Endothelial cell of umbilical vein (primary cell): ENCODE data around the gene ORM2. TPM values are rescaled to one million over a fixed set of nuclear protein-coding genes. Genes with fewer than 3 reads are reported as not detected.

Experiments
- BruUV-seq: library from RNA; stranded (reverse); fragments of 400-500 nt; replicated peaks from 2 replicates; lab custom pipeline; 2021; lab: Mats Ljungman, UMichigan
- CTCF ChIA-PET: fragments of 300-600, 350-600 bp; sonication (Branson Sonifier 250); formaldehyde crosslinking; loops from one replicate; lab custom pipeline; 2021; ENCODE audit warnings: antibody characterized with exemption, inconsistent platforms; lab: Charles Lee
- POLR2A ChIA-PET: fragments of 300-600, 350-600 bp; sonication (Branson Sonifier 250); formaldehyde crosslinking; loops from one replicate; lab custom pipeline; 2021; ENCODE audit warnings: antibody characterized with exemption, inconsistent platforms; lab: Charles Lee
- DNase-seq: peaks from one replicate; pipeline ENCODE4 v3.0.0-alpha.2; 2011; ENCODE audit warnings: low read depth, low spot score
- FAIRE-seq: peaks from 2 replicates; lab custom pipeline; 2011; peaks lifted over from hg19 to GRCh38; lab: Jason Lieb, UNC
- H2AFZ ChIP-seq: 2 replicates; pipeline ENCODE4 v1.6.0; 2012; ENCODE audit warnings: low read depth, low read length, control low read depth, inconsistent platforms
- H3K27ac ChIP-seq: 2 replicates; pipeline ENCODE4 v1.5.1; 2011; ENCODE audit warnings: low read depth, mild to moderate bottlenecking, control low read depth, low read length, moderate library complexity; ENCODE audit not compliant: insufficient read depth
- H3K27me3 ChIP-seq, 2 experiments: 2 replicates each; pipeline versions ENCODE4 v1.6.0 to v1.6.1; 2011; ENCODE audit warnings: low read length in 2 of 2, mixed read lengths in 1 of 2; ENCODE audit not compliant: control insufficient read depth in 2 of 2, insufficient read depth in 2 of 2
- H3K36me3 ChIP-seq, 2 experiments: 2 replicates in 1 of 2; 3 replicates in 1 of 2; pipeline ENCODE4 v1.5.1; 2011; ENCODE audit warnings: low read length in 2 of 2, mild to moderate bottlenecking in 1 of 2, moderate library complexity in 1 of 2; ENCODE audit not compliant: control insufficient read depth in 2 of 2, insufficient read depth in 2 of 2; ENCODE audit errors: extremely low read depth in 1 of 2
- H3K4me1 ChIP-seq: 3 replicates; pipeline ENCODE4 v1.5.1; 2011; ENCODE audit warnings: mild to moderate bottlenecking, low read length; ENCODE audit not compliant: control insufficient read depth, insufficient read depth; ENCODE audit errors: extremely low read depth
- H3K4me2 ChIP-seq: 2 replicates; pipeline ENCODE4 v1.6.1; 2011; ENCODE audit warnings: low read length, control low read depth, mixed read lengths; ENCODE audit not compliant: insufficient read depth
- H3K4me3 ChIP-seq, 3 experiments: fragments of 200-600 bp in 1 of 3; sonication (generic), shearing (Covaris generic) in 1 of 3; replicated peaks in 1 of 3; 2 replicates each; pipeline ENCODE4 v1.5.1; 2011 to 2016; ENCODE audit warnings: control low read depth in 3 of 3, low read length in 3 of 3, mild to moderate bottlenecking in 2 of 3, inconsistent platforms in 1 of 3, low read depth in 1 of 3, moderate library complexity in 1 of 3; ENCODE audit not compliant: insufficient read depth in 1 of 3
- H3K79me2 ChIP-seq: 2 replicates; pipeline ENCODE4 v1.6.0; 2012; ENCODE audit warnings: low read length, inconsistent platforms; ENCODE audit not compliant: control insufficient read depth, insufficient read depth
- H3K9ac ChIP-seq: replicated peaks from 2 replicates; pipeline ENCODE3; 2011; ENCODE audit warnings: low read length, control low read depth; ENCODE audit not compliant: insufficient read depth; ENCODE audit errors: extremely low read depth
- H3K9me1 ChIP-seq: replicated peaks from 3 replicates; pipeline ENCODE4 v1.6.0; 2011; ENCODE audit warnings: mild to moderate bottlenecking, low read length; ENCODE audit not compliant: control insufficient read depth, insufficient read depth; ENCODE audit errors: extremely low read depth
- H3K9me3 ChIP-seq: replicated peaks from 2 replicates; pipeline ENCODE4 v1.5.1; 2012; ENCODE audit warnings: low read length, inconsistent platforms; ENCODE audit not compliant: control insufficient read depth, insufficient read depth
- H4K20me1 ChIP-seq: replicated peaks from 2 replicates; pipeline ENCODE3; 2011; ENCODE audit warnings: mild to moderate bottlenecking, low read length; ENCODE audit not compliant: control insufficient read depth, insufficient read depth; ENCODE audit errors: extremely low read depth
- CTCF ChIP-seq, 2 donors: IDR thresholded peaks; 1 replicate in 1 of 2; 2 replicates in 1 of 2; pipeline ENCODE4 v1.5.1; 2011; ENCODE audit warnings: low read length in 2 of 2, mild to moderate bottlenecking in 2 of 2, moderate library complexity in 2 of 2, control low read depth in 1 of 2, inconsistent platforms in 1 of 2, low read depth in 1 of 2; ENCODE audit not compliant: insufficient read depth in 1 of 2; ENCODE audit errors: extremely low read depth in 1 of 2
- EZH2 ChIP-seq: IDR thresholded peaks from 2 replicates; pipeline ENCODE4 v1.6.1; 2012; ENCODE audit warnings: borderline replicate concordance, low read depth, mild to moderate bottlenecking, moderate library complexity, low read length, inconsistent platforms; ENCODE audit not compliant: severe bottlenecking
- FOS ChIP-seq: IDR thresholded peaks from 2 replicates; pipeline ENCODE4 v1.6.1; 2011; ENCODE audit warnings: mild to moderate bottlenecking, low read length, moderate library complexity, borderline replicate concordance; ENCODE audit not compliant: insufficient read depth
- GATA2 ChIP-seq: IDR thresholded peaks from 2 replicates; pipeline ENCODE4 v1.7.0; 2011; ENCODE audit warnings: low read depth, mild to moderate bottlenecking, moderate library complexity, mixed read lengths, low read length; ENCODE audit not compliant: insufficient read length, insufficient read depth
- JUN ChIP-seq: IDR thresholded peaks from 2 replicates; pipeline ENCODE4 v1.6.1; 2011; ENCODE audit warnings: borderline replicate concordance, low read depth; ENCODE audit not compliant: insufficient read length, insufficient read depth
- MAX ChIP-seq: IDR thresholded peaks from 2 replicates; pipeline ENCODE4 v1.6.1; 2011; ENCODE audit not compliant: insufficient read depth, insufficient read length
- MYC ChIP-seq: IDR thresholded peaks from one replicate; pipeline ENCODE4 v1.6.1; 2011; ENCODE audit warnings: mild to moderate bottlenecking, low read depth, low read length
- POLR2A ChIP-seq: IDR thresholded peaks from 2 replicates; pipeline ENCODE4 v1.6.1; 2012; ENCODE audit warnings: low read depth, mild to moderate bottlenecking, control low read depth, low read length
- POLR2AphosphoS5 ChIP-seq: IDR thresholded peaks from 2 replicates; pipeline ENCODE4 v1.6.1; 2012; ENCODE audit warnings: low read depth, mild to moderate bottlenecking, control low read depth, low read length, moderate library complexity; ENCODE audit not compliant: insufficient read depth
- dilution Hi-C: fragments of 300-500 bp; cut with MboI; formaldehyde crosslinking; loops from one replicate; pipeline ENCODE4 v1.15.0; 2019; ENCODE audit warnings: low sequenced_read_pairs; ENCODE audit not compliant: extremely low pct_ligation_motif_present
- intact Hi-C: fragments of 100-400 bp; cut with micrococcal nuclease; formaldehyde crosslinking; loops from one replicate; pipeline ENCODE4 v1.10.0; 2022
- polyA plus RNA-seq, 4 experiments: library from polyadenylated mRNA; depleted of rRNA in 3 of 4; stranded (reverse) in 3 of 4; unstranded in 1 of 4; fragments of >200 nt; gene quantifications; 2 replicates each; pipeline versions ENCODE4 v1.2.1 to v1.2.3, GENCODE V29; 2011 to 2012; ENCODE audit warnings: missing spikeins in 1 of 4
- total RNA-seq: library from RNA; stranded (reverse); gene quantifications from 2 replicates; pipeline ENCODE4 v1.2.3, GENCODE V29; 2021

The ORM2 gene
- total and polyA plus RNA-seq, 2 donors (not counting 3 experiments of a cell fraction or from before 2014, with no cell fraction given) = not detected

GRCh38 chr9:114370251-114370967 lies 40.7 kb downstream of the ORM2 start:
- intact Hi-C loops = no loop called here
- DNase-seq = no peak
- Histone ChIP-seq H3K4me1 (peaks cover 18% of the 10 kb centered on the region), H3K79me2 (no peaks in the 10 kb centered on the region), H3K27ac (no peak overlapping the region), H3K36me3 (peaks cover 0 to 15% of the 10 kb centered on the region in 2 experiments), H3K4me2 (no peak overlapping the region), H3K4me3 (no peak overlapping the region), H3K9me3 (no peaks in the 10 kb centered on the region), H3K9me1 (no peaks in the 10 kb centered on the region), H2AFZ (no peak overlapping the region), H3K9ac (no peak overlapping the region), H3K27me3 (no peaks in the 10 kb centered on the region), H4K20me1 (no peaks in the 10 kb centered on the region)
- BruUV-seq = no TSS peak
- TF ChIP-seq MAX = no peak
- no peak for TF ChIP-seq FOS
- TF ChIP-seq JUN = no peak
- TF ChIP-seq POLR2AphosphoS5 = no peak
- TF ChIP-seq EZH2 = no peak
- no peak for TF ChIP-seq MYC
- no peak for TF ChIP-seq CTCF (IDR thresholded peaks at IDR 0.05; ENCODE audit: extremely low read depth in 1 of 2, insufficient read depth in 1 of 2, low read depth in 1 of 2, low read length in 2 of 2)
- no peak for TF ChIP-seq POLR2A
- no peak for TF ChIP-seq GATA2
- ChIA-PET CTCF (no interaction called here), POLR2A (no interaction called here)
- no peak for FAIRE-seq
- dilution Hi-C loops = no loop called here
